Brain pericyte (primary cell): ENCODE measurements around the gene KLHL28.

Source experiments
- DNase-seq: peaks from one replicate; pipeline ENCODE4 v3.0.0-alpha.2; 2012; ENCODE audit warnings: low read depth, low spot score

Gene KLHL28

GRCh38 chr14:44961554-44962333 lies at the start of gene KLHL28, which contains the start of gene TOGARAM1:
TSS of gene KLHL28 (minus strand) at chr14:44961947. CDS start at chr14:44945928, 16,019 bp downstream.
TSS of gene TOGARAM1 (plus strand) at chr14:44962190. CDS start at chr14:44962422, 232 bp downstream.
- DNase-seq: peak; percentile 99

GRCh38 chr14:45003924-45004323 lies 42.2 kb upstream of the KLHL28 start:
- no peak for DNase-seq

GRCh38 chr14:44995770-44996294 lies 34.1 kb upstream of the KLHL28 start:
- DNase-seq: no peak

- no peak for DNase-seq
Observed at GRCh38 chr14:44995196-44995595, 33.4 kb upstream of the KLHL28 start.

- no peak for DNase-seq
Observed at GRCh38 chr14:44990533-44990932, 28.8 kb upstream of the KLHL28 start.

GRCh38 chr14:44989497-44990440 lies 28.0 kb upstream of the KLHL28 start:
- DNase-seq: no peak

- no peak for DNase-seq
Observed at GRCh38 chr14:44988694-44989093, 26.9 kb upstream of the KLHL28 start.

GRCh38 chr14:44982594-44982993 lies 20.8 kb upstream of the KLHL28 start:
- no peak for DNase-seq

- DNase-seq: no peak
Observed at GRCh38 chr14:44981198-44981597, 19.5 kb upstream of the KLHL28 start.

GRCh38 chr14:44979740-44980356 lies 18.1 kb upstream of the KLHL28 start:
- no peak for DNase-seq

GRCh38 chr14:44979273-44979672 lies 17.5 kb upstream of the KLHL28 start:
- DNase-seq: no peak

GRCh38 chr14:44971459-44971858 lies 9.7 kb upstream of the KLHL28 start:
- DNase-seq: no peak

GRCh38 chr14:44970907-44971306 lies 9.2 kb upstream of the KLHL28 start:
- DNase-seq: no peak

- DNase-seq: no peak
Observed at GRCh38 chr14:44968714-44969113, 7.0 kb upstream of the KLHL28 start.

- DNase-seq: no peak
Observed at GRCh38 chr14:44966601-44967336, 5.0 kb upstream of the KLHL28 start.

GRCh38 chr14:44963775-44964380 lies 2.1 kb upstream of the KLHL28 start:
- no peak for DNase-seq

GRCh38 chr14:44963044-44963528 lies 1.3 kb upstream of the KLHL28 start:
- no peak for DNase-seq

GRCh38 chr14:44962334-44963043 lies 742 bp upstream of the KLHL28 start:
- DNase-seq: peak; percentile 25

GRCh38 chr14:44961151-44961553 lies 595 bp downstream of the KLHL28 start:
- no peak for DNase-seq

- no peak for DNase-seq
Observed at GRCh38 chr14:44960646-44961045, 1.1 kb downstream of the KLHL28 start.
